Peyer's patch (tissue), 4 donors: ENCODE data around the gene NOL9. TPM values are rescaled to one million over a fixed set of nuclear protein-coding genes. Genes with fewer than 3 reads are reported as not detected.

Experiments used
- DNase-seq, 3 donors: peaks; one replicate each; pipeline ENCODE4 v3.0.0-alpha.2; 2017 to 2019
- H3K27ac ChIP-seq, 4 donors: fragments of 200-600 bp; sonication (generic); one replicate each; pipeline ENCODE4 v1.5.1; 2016 to 2019
- H3K27me3 ChIP-seq, 2 donors: fragments of 200-600 bp; sonication (generic); one replicate each; pipeline ENCODE4 v1.5.1; 2019
- H3K36me3 ChIP-seq, 3 donors: fragments of 200-600 bp; sonication (generic); one replicate each; pipeline ENCODE4 v1.5.1; 2016 to 2019
- H3K4me1 ChIP-seq, 4 donors: fragments of 200-600 bp; sonication (generic); one replicate each; pipeline ENCODE4 v1.5.1; 2016 to 2019
- H3K4me3 ChIP-seq, 4 donors: fragments of 200-600 bp; sonication (generic); 1 replicate in 3 of 4; 2 replicates in 1 of 4; pipeline ENCODE4 v1.5.1; 2016 to 2019; ENCODE audit warnings: mild to moderate bottlenecking in 1 of 4
- H3K9me3 ChIP-seq, 4 donors: fragments of 200-600 bp; sonication (generic); one replicate each; pipeline ENCODE4 v1.5.1; 2016 to 2019; ENCODE audit warnings: mild to moderate bottlenecking in 1 of 4
- CTCF ChIP-seq, 6 experiments: fragments of 450-650 bp in 4 of 6; fragments of 200-600 bp in 2 of 6; sonication (generic) in 1 of 6; IDR thresholded peaks; one replicate each; pipeline ENCODE4 v1.5.1; 2017 to 2019; ENCODE audit warnings: antibody characterized with exemption in 6 of 6, mild to moderate bottlenecking in 3 of 6, moderate library complexity in 1 of 6
- POLR2A ChIP-seq, 2 donors: fragments of 450-650 bp; IDR thresholded peaks; one replicate each; pipeline ENCODE4 v1.5.1; 2017; ENCODE audit warnings: antibody characterized with exemption in 2 of 2, mild to moderate bottlenecking in 2 of 2, moderate library complexity in 2 of 2
- small RNA-seq, 2 donors: library from RNA; depleted of rRNA; stranded (forward); fragments of <200 nt; gene quantifications; one replicate each; pipeline ENCODE3, GENCODE V24; 2016
- total RNA-seq, 4 donors: library from RNA; depleted of rRNA; stranded (reverse); fragments of >200 nt; gene quantifications; one replicate each; pipeline ENCODE4 v1.1.0, GENCODE V29; 2016

The NOL9 gene
- total RNA-seq, 4 donors from 2014 or later = 19.0 to 28.0 (median 22.5) TPM

GRCh38 chr1:6473974-6474814 lies 80.1 kb downstream of the NOL9 start:
- Histone ChIP-seq H3K4me3 (peak overlapping the region in 2 of 4 donors; percentile 23 to 25), H3K9me3 (no peaks in the 10 kb centered on the region), H3K27ac (peak overlapping the region in 1 of 4 donors; percentile 97), H3K27me3 (no peaks in the 10 kb centered on the region), H3K36me3 (peaks cover 0 to 13% (median 0%) of the 10 kb centered on the region in 3 donors), H3K4me1 (peaks cover 5 to 36% (median 8%) of the 10 kb centered on the region in 4 donors)
- TF ChIP-seq CTCF (IDR thresholded peaks at IDR 0.05) = no peak
- TF ChIP-seq POLR2A (IDR thresholded peaks at IDR 0.05) = no peak
- DNase-seq = peak in 1 of 3 donors; percentile 76

- H3K36me3 ChIP-seq = peaks cover 0 to 22% (median 0%) of the 10 kb centered on the region in 3 donors
- TF ChIP-seq POLR2A (IDR thresholded peaks at IDR 0.05) (no peak), CTCF (IDR thresholded peaks at IDR 0.05) (no peak)
- no peaks in the 10 kb centered on the region for H3K27me3 ChIP-seq
- peak overlapping the region in 3 of 4 donors; percentile 87 to 97 (median 97) for H3K27ac ChIP-seq
- peak overlapping the region in 2 of 4 donors; percentile 23 to 25 for H3K4me3 ChIP-seq
- DNase-seq = no peak
- peaks cover 5 to 36% (median 8%) of the 10 kb centered on the region in 4 donors for H3K4me1 ChIP-seq
- no peaks in the 10 kb centered on the region for H3K9me3 ChIP-seq
These were observed 81.2 kb downstream of the NOL9 start for GRCh38 chr1:6473156-6473555.

- H3K4me3 ChIP-seq = peak overlapping the region in 2 of 4 donors; percentile 50 to 53
- peak in 2 of 3 donors; percentile 68 to 80 for DNase-seq
- peak in 4 of 6 experiments; percentile 10 to 63 (median 62) for TF ChIP-seq CTCF (IDR thresholded peaks at IDR 0.05)
- no peak for TF ChIP-seq POLR2A (IDR thresholded peaks at IDR 0.05)
- peak overlapping the region in 3 of 4 donors; percentile 87 to 97 (median 97) for H3K27ac ChIP-seq
- H3K36me3 ChIP-seq = peaks cover 0 to 29% (median 0%) of the 10 kb centered on the region in 3 donors
- H3K9me3 ChIP-seq = no peaks in the 10 kb centered on the region
- H3K4me1 ChIP-seq = peaks cover 5 to 36% (median 8%) of the 10 kb centered on the region in 4 donors
- H3K27me3 ChIP-seq = no peaks in the 10 kb centered on the region
These were observed 81.9 kb downstream of the NOL9 start for GRCh38 chr1:6472391-6472790.

GRCh38 chr1:6471970-6472368 lies 82.3 kb downstream of the NOL9 start:
- Histone ChIP-seq H3K27me3 (no peaks in the 10 kb centered on the region), H3K4me3 (peak overlapping the region in 2 of 4 donors; percentile 50 to 53), H3K36me3 (peaks cover 0 to 29% (median 0%) of the 10 kb centered on the region in 3 donors), H3K9me3 (no peaks in the 10 kb centered on the region), H3K27ac (peak overlapping the region in 3 of 4 donors; percentile 87 to 97 (median 97)), H3K4me1 (peaks cover 5 to 35% (median 8%) of the 10 kb centered on the region in 4 donors)
- peak; percentile 42 to 71 for TF ChIP-seq POLR2A (IDR thresholded peaks at IDR 0.05)
- TF ChIP-seq CTCF (IDR thresholded peaks at IDR 0.05) = no peak
- peak in 2 of 3 donors; percentile 87 to 89 for DNase-seq

Small RNAs within 50 kb of the gene (small RNA-seq; reads per million reads assigned to genes)
- gene RNU6-731P = 0 reads per million in 2 donors

Other genes with a start within 250 kb of the NOL9 start
- 10 to 100 TPM; 38.4 to 93.2 (median 67.1) TPM for gene ACOT7, start 160.7 kb downstream of the NOL9 start, total RNA-seq
- gene HES2, start 134.6 kb downstream of the NOL9 start, total RNA-seq = 10 to 100 TPM in 1 of 4 donors, 1 to 10 TPM in 3; 2.5 to 15.9 (median 5.2) TPM
- 100 to 1,000 TPM in 3 of 4 donors, 10 to 100 TPM in 1; 17.3 to 390 (median 306) TPM for gene ESPN, start 129.7 kb downstream of the NOL9 start, total RNA-seq
- 10 to 100 TPM; 31.0 to 88.4 (median 61.5) TPM for gene TNFRSF25, start 88.3 kb downstream of the NOL9 start, total RNA-seq
- gene PLEKHG5, start 62.8 kb downstream of the NOL9 start, total RNA-seq = 10 to 100 TPM; 17.7 to 56.9 (median 45.4) TPM
- gene TAS1R1, start 794 bp upstream of the NOL9 start, total RNA-seq = not detected
- gene ZBTB48, start 25.5 kb upstream of the NOL9 start, total RNA-seq = 10 to 100 TPM; 27.0 to 80.9 (median 38.2) TPM
- 10 to 100 TPM; 14.4 to 25.1 (median 18.2) TPM for gene KLHL21, start 48.4 kb upstream of the NOL9 start, total RNA-seq
- 1 to 10 TPM; 3.3 to 7.4 (median 6.0) TPM for gene PHF13, start 59.2 kb upstream of the NOL9 start, total RNA-seq
- 10 to 100 TPM in 3 of 4 donors, 1 to 10 TPM in 1; 9.9 to 22.8 (median 18.8) TPM for gene THAP3, start 70.4 kb upstream of the NOL9 start, total RNA-seq
- 100 to 1,000 TPM in 1 of 4 donors, 10 to 100 TPM in 3; 62.9 to 119 (median 63.4) TPM for gene DNAJC11, start 147.3 kb upstream of the NOL9 start, total RNA-seq
- gene CAMTA1, start 230.9 kb upstream of the NOL9 start, total RNA-seq = 10 to 100 TPM; 57.4 to 88.3 (median 62.1) TPM